Testis (tissue), 2 donors: ENCODE measurements around the gene ZNF716.

Experiments used
- POLR2A ChIP-seq: fragments of 450-650 bp; IDR thresholded peaks from one replicate; pipeline ENCODE4 v1.6.1; 2017; ENCODE audit warnings: antibody characterized with exemption, mild to moderate bottlenecking, moderate library complexity
- TF ChIP-seq, protein P1 (sequence below), 3 experiments: fragments of 450-650 bp in 2 of 3; fragments of 200-600 bp in 1 of 3; sonication (generic) in 1 of 3; IDR thresholded peaks; one replicate each; pipeline ENCODE4 v1.5.1; 2016 to 2019; ENCODE audit warnings: antibody characterized with exemption in 3 of 3, mild to moderate bottlenecking in 2 of 3, moderate library complexity in 1 of 3

DNA sequence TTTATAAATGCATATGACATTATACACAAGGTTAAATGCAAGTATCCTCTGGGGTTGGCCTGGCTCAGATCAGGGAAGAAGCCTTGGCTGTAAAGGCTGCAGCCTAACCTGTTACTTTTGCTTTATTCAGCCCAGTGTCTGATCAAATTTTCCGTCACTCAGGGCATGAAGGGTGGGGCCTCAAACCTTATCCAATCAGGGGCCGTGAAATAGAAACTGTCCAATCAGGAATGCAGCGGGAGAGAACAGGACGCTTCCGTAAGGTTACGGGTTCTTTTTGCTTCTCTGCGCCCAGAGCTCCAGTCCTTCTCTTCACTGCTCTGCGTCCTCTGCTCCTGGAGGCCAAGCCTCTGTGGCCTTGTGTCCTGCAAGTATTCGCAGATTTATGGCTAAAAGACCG is at the start of gene ZNF716:
- TF ChIP-seq POLR2A: no peak
- TF ChIP-seq, protein P1, sequence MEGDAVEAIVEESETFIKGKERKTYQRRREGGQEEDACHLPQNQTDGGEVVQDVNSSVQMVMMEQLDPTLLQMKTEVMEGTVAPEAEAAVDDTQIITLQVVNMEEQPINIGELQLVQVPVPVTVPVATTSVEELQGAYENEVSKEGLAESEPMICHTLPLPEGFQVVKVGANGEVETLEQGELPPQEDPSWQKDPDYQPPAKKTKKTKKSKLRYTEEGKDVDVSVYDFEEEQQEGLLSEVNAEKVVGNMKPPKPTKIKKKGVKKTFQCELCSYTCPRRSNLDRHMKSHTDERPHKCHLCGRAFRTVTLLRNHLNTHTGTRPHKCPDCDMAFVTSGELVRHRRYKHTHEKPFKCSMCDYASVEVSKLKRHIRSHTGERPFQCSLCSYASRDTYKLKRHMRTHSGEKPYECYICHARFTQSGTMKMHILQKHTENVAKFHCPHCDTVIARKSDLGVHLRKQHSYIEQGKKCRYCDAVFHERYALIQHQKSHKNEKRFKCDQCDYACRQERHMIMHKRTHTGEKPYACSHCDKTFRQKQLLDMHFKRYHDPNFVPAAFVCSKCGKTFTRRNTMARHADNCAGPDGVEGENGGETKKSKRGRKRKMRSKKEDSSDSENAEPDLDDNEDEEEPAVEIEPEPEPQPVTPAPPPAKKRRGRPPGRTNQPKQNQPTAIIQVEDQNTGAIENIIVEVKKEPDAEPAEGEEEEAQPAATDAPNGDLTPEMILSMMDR (IDR thresholded peaks at IDR 0.05): no peak
